ENCODE measurements around the gene FNDC4. TPM values are rescaled to one million over a fixed set of nuclear protein-coding genes. Genes with fewer than 3 reads are reported as not detected.

FNDC4 gene
- total and polyA plus RNA-seq, 2 of the 8 experiments (the other 6 are each of a cell fraction or from before 2014, with no cell fraction given), result 14.1 to 14.7 TPM

DNA sequence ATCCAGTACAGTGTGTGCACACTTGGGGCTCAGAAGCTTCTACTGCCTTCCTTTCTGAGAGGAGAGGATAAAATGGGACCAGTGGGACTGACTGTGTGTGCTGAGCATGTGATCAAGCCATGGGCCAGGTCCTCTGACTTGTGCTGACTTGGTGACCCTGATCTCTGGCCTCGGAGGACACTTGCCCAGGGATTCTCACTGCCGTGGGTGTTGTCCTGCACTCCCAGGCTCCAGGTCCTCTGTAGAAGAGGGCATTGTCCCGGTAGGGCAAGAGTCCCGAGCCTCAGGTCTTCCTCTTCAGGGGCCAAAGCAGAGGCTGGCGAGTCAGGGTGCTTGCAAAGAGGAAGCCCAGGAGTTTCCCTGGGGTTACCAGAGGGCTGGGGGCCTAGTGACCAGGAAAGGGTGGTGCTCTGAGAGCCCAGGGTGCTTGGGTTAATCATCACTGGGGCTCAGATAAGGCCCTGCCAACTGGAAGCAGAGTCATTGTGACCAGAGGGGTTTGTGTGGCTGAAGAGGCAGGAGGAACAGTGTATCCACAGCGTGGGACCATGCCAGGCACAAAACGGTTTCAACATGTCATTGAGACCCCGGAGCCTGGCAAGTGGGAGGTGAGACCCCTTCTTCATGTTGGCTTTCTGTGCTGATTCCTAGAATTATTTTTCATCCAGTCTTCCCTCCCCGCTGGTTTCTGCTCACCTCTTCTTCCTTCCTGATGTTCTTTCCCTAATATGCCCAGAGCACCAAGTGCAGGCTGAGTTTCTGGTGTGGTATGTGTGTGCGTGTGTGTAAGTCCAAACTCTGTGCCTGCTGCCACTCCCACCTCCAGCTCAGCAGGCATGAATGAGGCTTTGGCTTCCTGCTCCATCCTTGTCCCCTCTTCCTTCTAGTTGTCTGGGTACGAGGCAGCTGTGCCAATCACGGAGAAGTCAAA lies 1.6 kb upstream of the FNDC4 start, which contains the start of gene GCKR (continued):
- TF ChIP-seq CTBP2 (IDR thresholded peaks at IDR 0.05; ENCODE audit: borderline replicate concordance, insufficient read depth, insufficient read length, low read length) (no peak), SUZ12 (IDR thresholded peaks at IDR 0.05; ENCODE audit: low read length) (no peak), TCF12 (IDR thresholded peaks at IDR 0.05; ENCODE audit: low read depth, low read length) (no peak), POU5F1 (IDR thresholded peaks at IDR 0.05; ENCODE audit: low read depth, low read length) (no peak), SIN3A (conservative IDR thresholded peaks at IDR 0.05 in 1 of 2, IDR thresholded peaks at IDR 0.05 in 1 of 2; ENCODE audit: low read depth in 1 of 2, low read length in 2 of 2) (no peak), CBX5 (IDR thresholded peaks at IDR 0.05; ENCODE audit: low read depth, low read length) (no peak), RNF2 (IDR thresholded peaks at IDR 0.05; ENCODE audit: borderline replicate concordance, low read depth, low read length, missing control alignments, poor library complexity, severe bottlenecking) (no peak)
- TF ChIP-seq, protein P1, sequence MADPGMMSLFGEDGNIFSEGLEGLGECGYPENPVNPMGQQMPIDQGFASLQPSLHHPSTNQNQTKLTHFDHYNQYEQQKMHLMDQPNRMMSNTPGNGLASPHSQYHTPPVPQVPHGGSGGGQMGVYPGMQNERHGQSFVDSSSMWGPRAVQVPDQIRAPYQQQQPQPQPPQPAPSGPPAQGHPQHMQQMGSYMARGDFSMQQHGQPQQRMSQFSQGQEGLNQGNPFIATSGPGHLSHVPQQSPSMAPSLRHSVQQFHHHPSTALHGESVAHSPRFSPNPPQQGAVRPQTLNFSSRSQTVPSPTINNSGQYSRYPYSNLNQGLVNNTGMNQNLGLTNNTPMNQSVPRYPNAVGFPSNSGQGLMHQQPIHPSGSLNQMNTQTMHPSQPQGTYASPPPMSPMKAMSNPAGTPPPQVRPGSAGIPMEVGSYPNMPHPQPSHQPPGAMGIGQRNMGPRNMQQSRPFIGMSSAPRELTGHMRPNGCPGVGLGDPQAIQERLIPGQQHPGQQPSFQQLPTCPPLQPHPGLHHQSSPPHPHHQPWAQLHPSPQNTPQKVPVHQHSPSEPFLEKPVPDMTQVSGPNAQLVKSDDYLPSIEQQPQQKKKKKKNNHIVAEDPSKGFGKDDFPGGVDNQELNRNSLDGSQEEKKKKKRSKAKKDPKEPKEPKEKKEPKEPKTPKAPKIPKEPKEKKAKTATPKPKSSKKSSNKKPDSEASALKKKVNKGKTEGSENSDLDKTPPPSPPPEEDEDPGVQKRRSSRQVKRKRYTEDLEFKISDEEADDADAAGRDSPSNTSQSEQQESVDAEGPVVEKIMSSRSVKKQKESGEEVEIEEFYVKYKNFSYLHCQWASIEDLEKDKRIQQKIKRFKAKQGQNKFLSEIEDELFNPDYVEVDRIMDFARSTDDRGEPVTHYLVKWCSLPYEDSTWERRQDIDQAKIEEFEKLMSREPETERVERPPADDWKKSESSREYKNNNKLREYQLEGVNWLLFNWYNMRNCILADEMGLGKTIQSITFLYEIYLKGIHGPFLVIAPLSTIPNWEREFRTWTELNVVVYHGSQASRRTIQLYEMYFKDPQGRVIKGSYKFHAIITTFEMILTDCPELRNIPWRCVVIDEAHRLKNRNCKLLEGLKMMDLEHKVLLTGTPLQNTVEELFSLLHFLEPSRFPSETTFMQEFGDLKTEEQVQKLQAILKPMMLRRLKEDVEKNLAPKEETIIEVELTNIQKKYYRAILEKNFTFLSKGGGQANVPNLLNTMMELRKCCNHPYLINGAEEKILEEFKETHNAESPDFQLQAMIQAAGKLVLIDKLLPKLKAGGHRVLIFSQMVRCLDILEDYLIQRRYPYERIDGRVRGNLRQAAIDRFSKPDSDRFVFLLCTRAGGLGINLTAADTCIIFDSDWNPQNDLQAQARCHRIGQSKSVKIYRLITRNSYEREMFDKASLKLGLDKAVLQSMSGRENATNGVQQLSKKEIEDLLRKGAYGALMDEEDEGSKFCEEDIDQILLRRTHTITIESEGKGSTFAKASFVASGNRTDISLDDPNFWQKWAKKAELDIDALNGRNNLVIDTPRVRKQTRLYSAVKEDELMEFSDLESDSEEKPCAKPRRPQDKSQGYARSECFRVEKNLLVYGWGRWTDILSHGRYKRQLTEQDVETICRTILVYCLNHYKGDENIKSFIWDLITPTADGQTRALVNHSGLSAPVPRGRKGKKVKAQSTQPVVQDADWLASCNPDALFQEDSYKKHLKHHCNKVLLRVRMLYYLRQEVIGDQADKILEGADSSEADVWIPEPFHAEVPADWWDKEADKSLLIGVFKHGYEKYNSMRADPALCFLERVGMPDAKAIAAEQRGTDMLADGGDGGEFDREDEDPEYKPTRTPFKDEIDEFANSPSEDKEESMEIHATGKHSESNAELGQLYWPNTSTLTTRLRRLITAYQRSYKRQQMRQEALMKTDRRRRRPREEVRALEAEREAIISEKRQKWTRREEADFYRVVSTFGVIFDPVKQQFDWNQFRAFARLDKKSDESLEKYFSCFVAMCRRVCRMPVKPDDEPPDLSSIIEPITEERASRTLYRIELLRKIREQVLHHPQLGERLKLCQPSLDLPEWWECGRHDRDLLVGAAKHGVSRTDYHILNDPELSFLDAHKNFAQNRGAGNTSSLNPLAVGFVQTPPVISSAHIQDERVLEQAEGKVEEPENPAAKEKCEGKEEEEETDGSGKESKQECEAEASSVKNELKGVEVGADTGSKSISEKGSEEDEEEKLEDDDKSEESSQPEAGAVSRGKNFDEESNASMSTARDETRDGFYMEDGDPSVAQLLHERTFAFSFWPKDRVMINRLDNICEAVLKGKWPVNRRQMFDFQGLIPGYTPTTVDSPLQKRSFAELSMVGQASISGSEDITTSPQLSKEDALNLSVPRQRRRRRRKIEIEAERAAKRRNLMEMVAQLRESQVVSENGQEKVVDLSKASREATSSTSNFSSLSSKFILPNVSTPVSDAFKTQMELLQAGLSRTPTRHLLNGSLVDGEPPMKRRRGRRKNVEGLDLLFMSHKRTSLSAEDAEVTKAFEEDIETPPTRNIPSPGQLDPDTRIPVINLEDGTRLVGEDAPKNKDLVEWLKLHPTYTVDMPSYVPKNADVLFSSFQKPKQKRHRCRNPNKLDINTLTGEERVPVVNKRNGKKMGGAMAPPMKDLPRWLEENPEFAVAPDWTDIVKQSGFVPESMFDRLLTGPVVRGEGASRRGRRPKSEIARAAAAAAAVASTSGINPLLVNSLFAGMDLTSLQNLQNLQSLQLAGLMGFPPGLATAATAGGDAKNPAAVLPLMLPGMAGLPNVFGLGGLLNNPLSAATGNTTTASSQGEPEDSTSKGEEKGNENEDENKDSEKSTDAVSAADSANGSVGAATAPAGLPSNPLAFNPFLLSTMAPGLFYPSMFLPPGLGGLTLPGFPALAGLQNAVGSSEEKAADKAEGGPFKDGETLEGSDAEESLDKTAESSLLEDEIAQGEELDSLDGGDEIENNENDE (IDR thresholded peaks at IDR 0.05; ENCODE audit: insufficient replicate concordance, low read length), result no peak
